ENCODE results near the gene CHDH.

GRCh38 chr3:53846134-53846850 is at the start of gene CHDH, which contains the start of gene IL17RB:
- TF ChIP-seq CTCF (IDR thresholded peaks at IDR 0.05; ENCODE audit: insufficient read depth, low read length, poor library complexity, severe bottlenecking), result no peak
- no peak for TF ChIP-seq EZH2phosphoT487 (conservative IDR thresholded peaks at IDR 0.05; ENCODE audit: low read length)
